NCI-H510A (cell line): ENCODE measurements around the gene BCL10.
A peak's percentile ranks its signal among the peaks of the same experiment; 100 is the strongest.

Source experiments
- DNase-seq: peaks from one replicate; lab custom pipeline; 2025; lab: John Stamatoyannopoulos, UW

BCL10 gene

DNA sequence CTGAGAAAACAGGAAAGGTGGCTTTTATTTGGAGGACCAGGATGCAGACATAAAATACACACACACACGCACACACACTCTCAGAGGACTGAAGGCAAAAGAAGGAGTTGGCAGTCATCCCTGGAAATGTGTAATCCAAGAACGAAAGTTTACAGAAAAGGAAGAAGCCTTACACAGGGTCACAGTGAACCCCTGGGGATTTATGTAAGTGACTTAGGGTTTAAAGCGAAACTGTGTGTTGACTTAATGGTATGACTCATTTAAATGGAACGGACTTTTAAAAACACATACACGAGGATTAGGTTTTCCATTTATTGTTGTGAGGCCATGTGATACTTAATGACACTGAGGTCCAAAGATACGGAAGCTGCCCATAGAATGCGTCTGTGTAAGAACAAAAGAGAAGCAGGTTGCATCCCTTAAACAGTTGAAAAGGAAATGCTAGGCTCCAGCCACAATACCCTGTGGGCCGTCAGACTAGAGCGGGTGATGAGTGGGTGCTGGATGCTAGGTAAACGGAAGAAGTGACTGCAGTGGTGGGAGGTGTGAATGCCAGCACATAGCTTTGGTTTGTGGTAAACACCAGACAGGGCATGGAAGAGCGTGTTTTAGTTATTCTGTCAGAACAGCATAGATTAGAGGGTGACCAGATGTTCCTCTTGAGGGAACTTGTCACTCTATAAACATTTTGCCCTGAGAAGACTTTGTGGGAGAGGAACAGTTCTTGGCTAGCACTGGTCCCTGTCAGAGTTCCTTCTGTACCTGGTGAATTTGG, 21.6 kb upstream of the BCL10 start:
- DNase-seq = peak; percentile 48

DNA sequence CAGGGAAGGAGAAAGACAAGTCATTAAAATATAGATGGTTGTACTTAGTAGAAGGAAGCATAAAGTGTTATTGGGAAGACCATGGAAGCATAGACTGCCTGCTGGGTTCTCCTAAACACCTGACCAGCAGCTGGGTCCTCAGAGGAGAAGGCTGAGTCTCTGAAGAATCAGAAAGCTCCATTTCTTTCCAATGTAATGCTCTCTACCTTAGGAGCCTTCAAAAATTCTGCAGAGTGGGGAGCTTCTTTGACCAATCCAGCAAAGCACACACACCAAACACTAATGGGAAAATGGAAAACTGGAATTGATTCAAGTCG, 21.1 kb upstream of the BCL10 start:
- no peak for DNase-seq

DNA sequence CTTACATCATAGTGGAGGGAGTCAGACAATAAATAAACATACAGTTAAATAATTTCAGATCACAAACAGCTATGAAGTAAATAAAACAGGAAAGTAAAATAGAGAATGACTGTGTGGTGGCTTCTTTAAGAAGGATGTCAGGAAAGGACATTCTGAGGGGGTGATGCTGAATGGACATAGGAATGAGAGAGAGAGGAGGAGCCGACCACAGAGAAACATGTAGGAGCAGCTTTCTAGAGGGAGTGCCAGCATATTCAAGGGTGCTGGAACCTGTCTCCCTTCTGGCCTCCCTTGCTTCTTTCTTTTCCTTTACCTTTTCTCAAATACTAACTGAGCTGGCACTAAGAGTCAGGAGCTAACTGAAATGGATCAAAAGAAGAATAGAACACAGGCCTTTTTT, 20.5 kb upstream of the BCL10 start:
- DNase-seq = no peak

DNA sequence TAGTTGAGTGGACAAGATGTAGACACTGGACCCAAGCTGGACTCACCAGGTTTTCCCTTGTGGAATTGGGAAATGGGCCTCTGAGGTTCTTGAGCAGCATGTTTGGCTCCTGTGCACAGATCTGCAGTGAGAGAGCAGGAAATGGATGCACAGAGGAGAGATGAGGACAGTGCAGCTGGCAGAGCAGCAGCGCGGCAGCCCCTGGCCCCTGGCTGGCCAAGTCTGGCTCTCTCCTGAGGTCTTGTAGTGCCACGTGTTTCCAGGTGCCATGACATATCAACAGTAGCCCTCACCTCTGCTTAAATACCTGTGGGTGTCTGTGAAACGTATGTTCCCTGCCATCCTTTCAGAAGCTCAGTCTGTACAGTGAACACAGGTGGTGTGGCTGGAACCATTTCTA, 19.2 kb upstream of the BCL10 start:
- no peak for DNase-seq

DNA sequence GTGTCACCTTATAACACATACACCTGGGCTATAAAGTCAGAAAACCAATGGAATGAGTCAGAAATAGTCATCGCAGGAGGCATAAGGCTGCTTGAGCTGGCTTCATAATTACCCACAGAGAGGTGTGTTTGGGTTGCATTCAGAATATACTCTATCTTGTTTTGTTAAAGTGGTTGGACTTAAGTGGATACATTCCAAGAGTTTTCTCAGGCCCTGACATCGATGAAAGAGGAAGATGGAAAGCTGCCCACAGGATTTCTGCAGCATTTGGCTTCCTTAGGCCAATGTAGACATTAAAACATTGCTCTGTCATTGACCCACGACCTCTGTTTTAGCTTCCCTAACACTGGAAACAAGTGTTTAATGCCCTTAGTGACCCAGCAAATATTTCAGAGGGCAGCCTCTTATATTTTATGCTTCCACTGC, 18.6 kb upstream of the BCL10 start:
- no peak for DNase-seq

DNA sequence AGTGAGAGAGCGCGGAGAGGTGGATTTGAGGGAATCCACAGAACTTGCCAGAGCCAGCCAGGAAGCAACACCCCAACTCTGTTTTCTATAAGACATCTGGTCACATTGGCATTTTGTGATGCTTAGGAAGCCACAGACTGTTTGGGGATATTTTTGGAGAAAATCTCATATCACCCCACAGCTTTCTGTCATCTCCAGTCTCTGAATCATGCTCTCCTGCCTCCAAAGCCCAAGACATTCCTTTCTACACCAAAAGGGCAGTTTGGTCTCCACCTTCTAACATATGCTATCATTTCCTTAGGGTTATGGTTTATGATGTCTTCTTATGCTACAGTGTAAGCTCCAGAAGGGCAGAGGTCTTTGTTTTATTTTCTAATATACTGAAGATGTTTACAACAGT, 14.4 kb upstream of the BCL10 start:
- DNase-seq = no peak

DNA sequence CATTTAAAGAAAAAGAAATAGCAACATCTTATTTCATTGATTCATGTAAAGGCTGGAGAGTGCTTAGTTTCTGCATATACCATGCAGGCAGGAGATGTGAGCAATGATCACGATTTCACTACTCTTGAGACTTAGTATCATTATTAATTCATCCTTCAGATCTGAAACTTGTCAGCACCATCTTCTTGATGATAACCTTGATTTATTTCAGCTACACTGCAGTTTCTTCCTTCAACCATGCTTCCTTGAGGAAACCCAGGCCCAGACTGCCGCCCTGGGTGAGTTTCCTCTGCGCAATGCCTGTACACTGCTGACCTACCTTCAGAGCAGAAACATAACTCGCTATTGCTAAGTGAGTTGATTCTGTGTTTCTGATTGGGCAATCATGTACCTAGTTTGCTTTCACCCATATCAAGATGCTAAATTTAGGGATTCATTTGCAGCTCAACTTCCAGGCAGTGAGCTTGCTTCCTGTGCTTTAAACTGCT, 13.5 kb upstream of the BCL10 start:
- DNase-seq = no peak

DNA sequence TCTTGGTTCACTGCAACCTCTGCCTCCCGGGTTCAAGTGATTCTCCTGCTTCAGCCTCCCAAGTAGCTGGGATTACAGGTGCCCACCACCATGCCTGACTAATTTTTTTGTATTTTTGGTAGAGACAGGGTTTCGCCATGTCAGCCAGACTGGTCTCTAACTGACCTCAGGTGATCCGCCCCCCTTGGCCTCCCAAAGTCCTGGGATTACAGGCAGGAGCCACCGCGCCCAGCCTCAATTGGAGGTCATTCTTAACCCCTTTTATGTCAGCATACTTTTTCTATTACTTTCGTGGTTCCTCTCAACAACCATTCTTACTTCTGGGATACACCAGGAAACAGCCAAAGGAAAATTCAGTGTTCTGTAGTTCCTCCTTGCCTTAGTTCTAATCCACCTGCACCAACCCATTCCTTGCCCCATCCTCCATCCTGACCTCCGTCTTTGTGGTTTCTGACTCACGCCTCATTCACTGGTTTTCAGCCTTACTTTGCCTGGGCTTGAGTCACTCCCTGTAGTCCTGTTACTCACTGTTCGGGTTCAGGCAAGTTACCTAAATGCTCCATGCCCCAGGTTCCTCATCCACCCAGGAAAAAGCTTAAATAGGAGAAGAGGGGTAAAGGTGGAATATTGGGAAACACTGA, 12.9 kb upstream of the BCL10 start:
- no peak for DNase-seq

DNA sequence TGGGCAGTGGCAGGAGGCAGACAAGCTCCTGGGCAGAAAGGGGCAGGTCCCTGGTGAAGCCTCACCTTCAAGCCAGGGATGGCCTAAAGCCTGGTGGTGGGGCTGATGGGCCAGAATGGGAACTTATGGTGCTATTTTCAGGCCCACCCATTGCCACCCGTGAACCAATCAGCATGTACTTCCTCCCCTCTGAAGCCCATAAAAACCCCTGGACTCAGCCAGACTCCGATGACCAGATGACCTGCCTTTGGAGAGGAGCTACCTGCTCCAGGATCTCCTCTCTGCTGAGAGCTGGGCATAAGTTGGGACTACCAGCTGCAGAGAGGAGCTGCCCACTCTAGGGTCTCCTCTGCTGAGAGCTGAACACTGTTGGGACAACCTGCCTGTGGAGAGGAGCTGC, 7.8 kb upstream of the BCL10 start:
- no peak for DNase-seq

DNA sequence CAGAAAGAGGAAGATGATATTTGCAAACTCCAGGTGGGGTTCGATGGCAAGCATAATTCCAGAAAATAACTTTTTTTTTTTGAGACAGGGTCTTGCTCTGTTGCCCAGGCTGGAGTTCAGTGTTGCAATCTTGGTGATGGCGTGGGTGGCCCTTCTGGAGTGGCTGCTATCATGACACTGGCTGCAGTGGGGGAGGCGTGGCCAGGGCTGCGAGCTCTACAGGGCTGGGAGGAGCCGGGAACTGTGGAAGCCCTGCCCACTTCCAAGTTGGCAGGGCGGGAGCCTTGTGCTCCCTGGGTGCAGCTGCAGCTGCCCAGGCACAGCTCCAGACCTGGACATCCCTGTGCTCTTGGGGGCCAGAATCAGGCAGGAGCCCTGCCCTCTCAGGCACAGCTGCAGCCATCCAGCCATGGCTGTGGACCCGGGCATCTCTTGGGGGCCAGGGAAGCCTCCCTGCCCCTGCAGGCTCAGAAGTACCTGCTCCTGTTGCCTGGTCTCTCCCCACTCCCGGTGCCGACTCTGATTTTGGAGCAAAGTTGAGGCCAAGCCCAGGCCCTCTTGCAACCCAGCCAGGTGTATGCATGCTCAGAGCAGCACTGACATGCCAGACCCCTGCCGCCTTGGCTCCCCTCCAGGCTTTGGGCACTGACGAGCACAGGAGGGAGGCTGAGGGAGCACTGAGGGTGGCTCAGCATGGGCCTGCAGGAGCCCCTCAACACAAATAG, 7.2 kb upstream of the BCL10 start:
- DNase-seq = peak; percentile 13

DNA sequence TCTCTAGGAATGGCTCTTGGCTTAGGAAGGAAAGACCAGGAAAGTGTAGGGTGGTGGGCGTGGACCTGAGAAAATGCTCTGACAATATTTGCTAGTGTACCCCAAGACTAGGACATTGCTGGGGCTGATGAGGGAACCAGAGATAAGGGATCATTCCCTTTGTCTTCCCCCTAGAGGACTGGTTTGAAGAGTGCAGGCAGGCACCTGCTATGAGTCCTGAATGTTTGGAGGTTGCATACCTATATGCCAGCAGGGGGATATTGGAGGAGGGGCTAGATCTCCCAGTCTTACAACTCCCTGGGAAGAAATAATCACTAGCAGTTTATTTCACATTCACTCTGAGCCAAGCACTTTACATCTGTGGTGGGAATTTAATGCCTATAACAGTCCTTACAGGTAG, 6.0 kb upstream of the BCL10 start:
- no peak for DNase-seq

DNA sequence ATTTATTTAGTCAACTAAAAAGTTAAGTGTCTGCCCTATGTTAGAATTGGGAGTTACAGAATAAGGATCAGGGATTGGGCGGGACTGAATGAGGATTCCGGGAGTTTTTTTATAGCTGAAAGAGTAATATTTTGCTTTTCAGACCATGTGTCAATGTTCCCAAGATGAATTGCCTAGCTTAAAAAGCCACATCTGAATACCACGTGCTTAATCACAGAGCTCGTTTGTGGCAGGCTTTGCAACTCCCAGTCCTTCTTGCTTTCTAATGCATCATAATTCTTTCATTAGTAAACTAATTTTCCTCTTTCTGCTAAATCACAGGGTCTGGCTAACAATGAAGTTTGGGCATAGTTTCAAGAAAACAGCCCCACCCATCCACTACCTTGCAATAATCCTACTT, 4.2 kb upstream of the BCL10 start:
- DNase-seq = no peak

DNA sequence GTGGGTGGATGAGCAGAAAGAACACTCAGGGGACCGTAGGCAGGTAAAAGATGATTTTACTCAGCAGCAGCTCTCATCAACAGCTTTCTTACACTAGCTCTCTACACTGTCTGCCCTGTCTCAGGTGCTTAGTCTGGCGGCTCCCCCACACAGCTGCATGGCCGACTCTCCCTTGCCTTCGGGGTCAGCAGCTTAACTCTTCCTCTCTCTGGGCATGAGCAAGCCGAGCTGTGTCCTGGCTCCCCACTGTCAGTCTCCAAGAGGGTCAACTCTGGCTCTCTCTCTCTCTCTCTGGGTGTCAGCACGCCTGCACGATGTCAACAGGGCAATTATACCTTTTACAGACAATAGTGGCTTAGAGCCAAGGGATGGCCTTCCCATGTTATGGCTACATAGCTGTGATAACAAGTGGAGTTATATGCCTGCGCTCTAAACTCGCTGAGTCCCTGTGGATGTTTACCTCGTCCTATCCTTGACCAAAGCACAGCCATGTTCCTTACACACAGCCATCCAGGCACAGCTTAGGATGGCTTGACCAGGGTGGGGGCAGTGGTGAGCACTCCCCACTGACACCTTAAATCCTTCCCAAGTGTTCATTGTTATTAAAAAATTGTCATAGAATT, 3.1 kb upstream of the BCL10 start:
- no peak for DNase-seq

DNA sequence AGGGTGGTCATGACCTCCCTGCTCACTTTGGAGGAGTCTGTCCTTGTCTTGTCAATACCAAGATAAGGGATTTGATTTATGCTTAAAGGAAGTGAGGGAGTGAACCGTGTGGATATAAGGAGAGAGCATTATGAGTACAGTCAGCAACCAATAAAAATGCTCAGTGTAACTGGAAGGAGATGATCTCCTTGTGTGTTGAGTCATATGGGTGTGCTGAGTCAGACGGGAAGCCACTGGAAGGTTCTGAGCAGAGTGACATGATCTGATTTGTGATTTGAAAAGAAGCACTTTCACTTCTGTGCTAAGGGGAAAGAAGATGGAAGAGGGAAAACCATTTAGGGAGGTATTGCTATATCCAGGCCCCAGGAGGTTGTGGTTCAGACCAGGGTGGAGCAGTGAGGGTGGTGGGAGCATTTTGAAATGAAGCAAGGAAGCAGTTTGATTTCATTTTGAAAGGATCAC, 2.5 kb upstream of the BCL10 start:
- no peak for DNase-seq

DNA sequence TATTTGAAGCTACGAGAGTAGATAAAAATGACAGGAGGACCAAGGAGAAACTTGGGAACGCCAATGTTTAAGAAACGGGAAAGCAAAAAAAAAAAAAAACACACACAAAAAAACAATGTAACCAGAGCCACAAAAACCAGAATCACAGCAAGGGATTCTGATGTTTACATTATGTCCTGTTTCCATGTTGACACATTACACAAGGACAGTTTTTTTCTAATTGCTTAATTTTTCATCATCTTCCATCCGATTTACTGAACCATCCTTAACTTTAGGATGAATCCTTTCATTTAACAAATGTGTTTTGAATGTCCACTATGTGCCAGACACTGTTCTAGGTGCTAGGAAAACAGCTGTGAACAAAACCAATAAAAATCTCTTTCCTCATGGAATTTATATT, 1.4 kb upstream of the BCL10 start:
- DNase-seq = no peak

DNA sequence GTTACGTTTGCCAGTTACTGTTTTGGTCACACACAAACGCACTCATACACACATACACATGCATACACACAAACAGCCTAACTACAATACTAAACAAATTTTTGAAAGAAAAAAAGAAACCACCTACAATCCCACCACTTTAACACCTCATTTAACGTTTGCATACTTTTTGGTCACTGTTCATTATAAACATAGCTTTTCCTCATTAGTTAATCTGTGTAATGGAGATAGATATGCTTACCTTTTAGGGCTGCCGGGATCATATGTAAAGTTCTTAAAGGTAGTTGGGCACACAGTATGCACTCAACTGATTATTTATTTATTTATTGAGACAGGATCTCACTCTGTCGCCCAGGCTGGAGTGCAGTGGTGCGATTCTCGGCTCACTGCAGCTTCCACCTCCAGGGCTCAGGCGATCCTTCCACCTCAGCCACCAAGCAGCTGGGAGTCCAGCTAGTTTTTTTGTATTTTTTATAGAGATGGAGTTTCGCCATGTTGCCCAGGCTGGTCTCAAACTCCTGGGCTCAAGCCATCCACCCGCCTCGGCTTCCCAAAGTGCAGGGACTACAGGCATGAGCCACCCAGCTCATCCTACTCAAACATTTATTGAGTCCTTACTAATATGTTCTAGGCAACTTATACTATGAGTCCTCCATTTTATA, 677 bp upstream of the BCL10 start:
- DNase-seq = no peak

DNA sequence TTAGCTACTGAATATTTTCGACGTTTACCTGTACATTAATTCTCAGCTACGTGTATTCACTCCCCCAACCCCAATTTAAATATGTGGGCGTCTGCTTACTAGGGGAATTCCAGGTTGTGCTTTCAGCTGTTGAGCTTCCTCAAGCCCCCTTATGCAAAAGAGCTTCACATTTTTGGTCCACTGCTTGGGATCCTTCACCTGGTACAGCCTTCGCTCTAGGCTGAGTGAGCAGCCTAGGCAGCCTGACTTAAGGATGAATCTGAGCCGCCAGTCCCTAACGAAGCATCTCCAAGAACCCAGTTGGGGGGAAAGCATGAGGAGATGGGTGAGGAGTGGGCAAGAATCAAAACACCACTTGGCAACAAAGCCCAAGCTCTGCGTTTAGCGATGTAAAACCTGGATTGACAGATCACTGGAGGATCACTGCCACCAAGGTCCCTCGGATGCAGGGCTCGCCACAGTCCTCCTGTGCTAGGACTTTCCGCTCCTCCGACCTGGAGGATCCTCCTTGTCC, 674 bp downstream of the BCL10 start:
- no peak for DNase-seq

DNA sequence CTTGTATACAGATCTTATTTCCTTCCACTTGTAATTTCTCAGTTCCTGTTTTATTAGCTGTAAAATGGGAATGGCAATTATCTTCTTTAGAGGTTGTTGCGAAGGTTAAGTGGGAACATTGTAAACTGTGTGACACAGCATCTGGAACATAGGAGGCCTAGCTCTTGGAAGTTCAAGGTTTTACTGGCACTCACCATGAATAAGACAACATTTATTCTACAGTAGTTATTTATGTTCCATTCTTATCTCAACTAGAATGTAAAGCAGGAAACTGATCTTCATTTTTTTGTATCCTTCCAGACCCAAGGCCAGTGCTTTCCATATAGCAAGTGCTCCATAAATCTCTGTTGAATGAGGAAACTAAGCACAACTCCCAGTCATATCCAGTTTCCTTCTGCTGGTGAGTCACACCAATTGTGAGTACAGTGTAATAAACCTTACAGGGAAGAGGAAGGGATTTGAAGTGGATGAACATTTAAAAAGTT, 1.4 kb downstream of the BCL10 start:
- peak; percentile 21 for DNase-seq

DNA sequence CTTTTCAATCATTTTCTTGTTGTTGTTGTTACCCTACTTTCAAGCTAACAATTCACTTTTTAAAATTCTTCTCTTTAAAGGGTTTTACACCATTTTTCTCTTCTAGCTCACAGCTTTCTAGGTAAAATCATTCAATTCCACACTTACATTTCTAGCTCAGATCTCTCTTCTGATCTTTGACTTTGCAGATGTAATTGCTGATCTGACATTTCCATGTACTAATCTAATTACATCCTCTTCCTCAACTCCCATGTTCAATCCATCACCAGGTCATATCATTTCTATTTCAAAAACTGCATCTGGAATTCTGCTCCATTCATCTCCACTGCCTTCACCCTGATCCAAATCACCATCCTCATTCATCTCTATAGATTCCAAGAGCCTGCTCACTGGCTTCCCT, 3.0 kb downstream of the BCL10 start:
- no peak for DNase-seq

DNA sequence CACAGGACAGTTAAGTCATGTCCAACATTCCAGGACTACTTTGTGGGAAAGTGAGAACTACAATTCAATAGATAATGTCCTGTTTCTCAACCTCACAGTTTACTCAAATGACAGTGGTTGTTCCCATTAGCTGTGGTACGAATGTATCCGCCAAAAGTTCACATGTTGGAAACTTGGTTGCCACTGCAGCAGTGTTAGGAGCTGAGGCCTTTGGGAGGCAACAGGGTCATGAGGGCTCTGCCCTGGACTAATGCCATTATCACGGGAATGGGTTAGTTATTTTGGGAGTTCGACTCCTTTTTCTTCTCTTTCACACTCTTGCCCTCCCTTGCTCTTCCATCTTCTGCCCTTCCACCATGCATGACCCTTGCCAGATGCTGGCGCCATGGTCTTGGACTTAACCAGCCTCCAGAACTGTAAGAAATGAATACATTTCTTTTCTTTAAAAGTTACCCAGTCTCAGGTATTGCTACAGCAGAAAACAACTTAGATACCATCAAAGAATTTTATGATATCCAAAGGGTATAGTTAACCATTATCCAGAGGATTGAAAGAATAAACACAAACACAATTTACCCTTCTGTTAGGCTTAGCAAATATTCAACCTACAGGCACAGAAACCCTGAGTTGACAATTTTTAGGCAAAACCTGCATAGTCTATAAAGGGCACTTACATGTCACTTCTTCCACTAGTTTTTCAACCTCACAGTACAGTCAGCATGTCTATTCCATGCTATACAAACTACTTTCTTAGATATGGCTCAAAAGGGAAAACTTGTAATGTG, 7.4 kb downstream of the BCL10 start:
- DNase-seq = no peak

DNA sequence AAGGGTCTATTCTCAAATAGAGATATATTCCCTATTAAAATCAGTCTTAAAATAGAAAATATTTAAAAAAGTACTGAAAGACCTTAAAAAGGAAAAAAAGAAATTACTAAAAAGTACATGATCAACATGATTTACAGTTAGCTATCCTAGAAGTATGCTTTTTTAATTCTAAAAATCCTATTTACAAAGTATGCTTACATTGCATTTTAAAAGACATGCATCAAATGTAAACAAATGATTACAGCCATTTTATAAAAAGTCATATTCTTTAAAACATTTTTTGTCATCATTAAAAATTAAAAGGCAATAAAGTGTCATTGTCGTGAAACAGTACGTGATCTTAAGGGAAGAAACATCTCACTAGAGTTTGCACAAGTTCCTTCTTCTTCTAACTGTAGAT, 9.1 kb downstream of the BCL10 start:
- no peak for DNase-seq
